ENCODE results near the gene SCAPER.

DNA sequence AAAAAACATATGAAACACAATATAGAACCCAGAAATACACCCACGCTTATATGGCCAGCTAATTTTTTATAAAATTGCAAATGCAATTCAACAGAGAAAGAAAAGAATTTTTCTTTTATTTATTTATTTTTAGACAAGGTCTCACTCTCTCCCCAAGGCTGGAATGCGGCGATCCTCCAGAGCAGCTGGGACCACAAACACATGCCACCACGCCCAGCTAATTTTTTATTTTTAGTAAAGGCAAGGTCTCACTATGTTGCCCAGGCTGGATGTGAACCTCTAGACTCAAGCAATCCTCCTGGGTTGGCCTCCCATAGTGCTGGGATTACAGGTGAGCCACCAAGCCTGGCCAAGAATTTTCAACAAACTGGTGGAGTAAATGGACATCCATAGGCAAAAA lies 117.9 kb downstream of the SCAPER start:
- no peak for TF ChIP-seq POLR2AphosphoS5 (IDR thresholded peaks at IDR 0.05)
- TF ChIP-seq, protein P1, sequence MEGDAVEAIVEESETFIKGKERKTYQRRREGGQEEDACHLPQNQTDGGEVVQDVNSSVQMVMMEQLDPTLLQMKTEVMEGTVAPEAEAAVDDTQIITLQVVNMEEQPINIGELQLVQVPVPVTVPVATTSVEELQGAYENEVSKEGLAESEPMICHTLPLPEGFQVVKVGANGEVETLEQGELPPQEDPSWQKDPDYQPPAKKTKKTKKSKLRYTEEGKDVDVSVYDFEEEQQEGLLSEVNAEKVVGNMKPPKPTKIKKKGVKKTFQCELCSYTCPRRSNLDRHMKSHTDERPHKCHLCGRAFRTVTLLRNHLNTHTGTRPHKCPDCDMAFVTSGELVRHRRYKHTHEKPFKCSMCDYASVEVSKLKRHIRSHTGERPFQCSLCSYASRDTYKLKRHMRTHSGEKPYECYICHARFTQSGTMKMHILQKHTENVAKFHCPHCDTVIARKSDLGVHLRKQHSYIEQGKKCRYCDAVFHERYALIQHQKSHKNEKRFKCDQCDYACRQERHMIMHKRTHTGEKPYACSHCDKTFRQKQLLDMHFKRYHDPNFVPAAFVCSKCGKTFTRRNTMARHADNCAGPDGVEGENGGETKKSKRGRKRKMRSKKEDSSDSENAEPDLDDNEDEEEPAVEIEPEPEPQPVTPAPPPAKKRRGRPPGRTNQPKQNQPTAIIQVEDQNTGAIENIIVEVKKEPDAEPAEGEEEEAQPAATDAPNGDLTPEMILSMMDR (IDR thresholded peaks at IDR 0.05): no peak
- no peak for TF ChIP-seq POLR2A (IDR thresholded peaks at IDR 0.05)

All from upper lobe of left lung (tissue), 4 donors.